HT-29 (cell line): ENCODE data around the gene ATL1. TPM values are rescaled to one million over a fixed set of nuclear protein-coding genes. Genes with fewer than 3 reads are reported as not detected.

Source experiments
- small RNA-seq: library from RNA; depleted of rRNA; stranded (forward); fragments of <200 nt; gene quantifications from one replicate; pipeline ENCODE3, GENCODE V24; 2014
- total RNA-seq: library from RNA; depleted of rRNA; stranded (reverse); fragments of >200 nt; shearing (Covaris generic); gene quantifications from 2 replicates; pipeline ENCODE4 v1.2.3, GENCODE V29; 2014; rRNA removed

Gene ATL1
- total RNA-seq, 1 experiment from 2014 or later, result 0.28 TPM

Small RNA genes within 50 kb of the gene (small RNA-seq; reads per million reads assigned to genes)
- not detected for gene RN7SL452P
- gene SNRPGP1, result not detected

Other genes with a start within 250 kb of the ATL1 start
- gene L2HGDH, start 247.9 kb upstream of the ATL1 start, total RNA-seq, result 13.2 and 17.1 TPM in 2 replicates
- 4.1 and 6.1 TPM in 2 replicates for gene DMAC2L, start 247.8 kb upstream of the ATL1 start, total RNA-seq
- 5.5 and 12.9 TPM in 2 replicates for gene CDKL1, start 163.3 kb upstream of the ATL1 start, total RNA-seq
- 29.2 and 34.1 TPM in 2 replicates for gene MAP4K5, start 27.6 kb upstream of the ATL1 start, total RNA-seq
- 53.2 and 62.3 TPM in 2 replicates for gene SAV1, start 108.2 kb downstream of the ATL1 start, total RNA-seq